HFFc6 (cell line): ENCODE measurements around the gene SMIM7. TPM values are rescaled to one million over a fixed set of nuclear protein-coding genes. Genes with fewer than 3 reads are reported as not detected.

Experiments used
- DNase-seq: peaks from one replicate; pipeline ENCODE4 v3.0.0-alpha.2; 2018
- H3K27ac Mint-ChIP-seq: 2 replicates; pipeline ENCODE4 v1.8.0; 2020; ENCODE audit warnings: mild to moderate bottlenecking, mixed read lengths
- H3K27me3 Mint-ChIP-seq: 2 replicates; pipeline ENCODE4 v1.8.0; 2021; ENCODE audit warnings: mild to moderate bottlenecking, moderate library complexity, mixed read lengths; ENCODE audit not compliant: insufficient read depth
- H3K36me3 Mint-ChIP-seq: 2 replicates; pipeline ENCODE4 v1.8.0; 2021; ENCODE audit warnings: low read depth, mixed read lengths
- H3K4me1 Mint-ChIP-seq: 2 replicates; pipeline ENCODE4 v1.8.0; 2020; ENCODE audit warnings: low read depth, mixed read lengths
- H3K4me3 Mint-ChIP-seq: 2 replicates; pipeline ENCODE4 v1.8.0; 2020; ENCODE audit warnings: mild to moderate bottlenecking, moderate library complexity, mixed read lengths
- H3K9me3 Mint-ChIP-seq: 2 replicates; pipeline ENCODE4 v1.8.0; 2020; ENCODE audit warnings: mild to moderate bottlenecking, mixed read lengths
- CTCF ChIP-seq: fragments of 200-600 bp; sonication (generic); IDR thresholded peaks from 2 replicates; pipeline ENCODE4 v1.5.0; 2021; ENCODE audit warnings: antibody characterized with exemption, mild to moderate bottlenecking
- total RNA-seq, 6 experiments: library from RNA; stranded (reverse); fragmentation: NEBNext Ultra II Directional; extraction: Animal tissue kit (Norgen Biotek cat#: 25700); gene quantifications; 2 replicates in 1 of 6; 3 replicates in 5 of 6; pipeline ENCODE4 v1.2.3, GENCODE V29; 2021

Gene SMIM7
- total RNA-seq, 6 experiments from 2014 or later: 66.2 to 74.6 (median 71.9) TPM

DNA sequence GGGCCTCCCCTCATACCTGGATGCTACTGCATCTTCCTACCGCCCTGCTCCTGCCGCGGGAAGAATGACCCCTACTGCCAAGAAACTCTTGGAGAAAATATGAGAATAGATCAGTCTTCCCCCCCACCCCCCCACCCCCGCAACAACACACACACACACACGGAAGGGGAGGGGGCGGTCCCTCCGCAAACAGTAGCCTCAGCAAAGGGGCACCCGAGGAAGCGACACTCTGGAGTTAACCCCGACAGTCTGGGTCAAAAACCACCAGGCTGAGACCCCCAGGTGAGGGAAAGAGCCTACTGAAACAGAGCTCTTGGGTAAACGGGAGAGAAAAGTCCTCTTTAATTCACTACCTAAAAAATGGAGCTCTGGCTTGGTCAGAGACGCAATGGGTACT, 33.1 kb downstream of the SMIM7 start:
- TF ChIP-seq CTCF: no peak

GRCh38 chr19:16625163-16625958, 34.6 kb downstream of the SMIM7 start:
- no peak for TF ChIP-seq CTCF
- no peaks in the 10 kb centered on the region for H3K9me3 Mint-ChIP-seq
- no peak overlapping the region; the same call in 1 of the 2 replicates for H3K4me3 Mint-ChIP-seq
- H3K4me1 Mint-ChIP-seq: peaks cover 36% of the 10 kb centered on the region
- H3K27me3 Mint-ChIP-seq: peaks cover 5% of the 10 kb centered on the region
- H3K36me3 Mint-ChIP-seq: peaks cover 21% of the 10 kb centered on the region
- DNase-seq: no peak
- H3K27ac Mint-ChIP-seq: peak overlapping the region; percentile 50

More for the DNA sequence above, 33.1 kb downstream of the SMIM7 start:
- H3K4me1 Mint-ChIP-seq: peaks cover 29% of the 10 kb centered on the region
- peaks cover 5% of the 10 kb centered on the region for H3K27me3 Mint-ChIP-seq
- no peaks in the 10 kb centered on the region for H3K9me3 Mint-ChIP-seq
- no peak for DNase-seq
- H3K36me3 Mint-ChIP-seq: peaks cover 24% of the 10 kb centered on the region
- H3K4me3 Mint-ChIP-seq: peak overlapping the region; percentile 96
- H3K27ac Mint-ChIP-seq: peak overlapping the region; percentile 93

DNA sequence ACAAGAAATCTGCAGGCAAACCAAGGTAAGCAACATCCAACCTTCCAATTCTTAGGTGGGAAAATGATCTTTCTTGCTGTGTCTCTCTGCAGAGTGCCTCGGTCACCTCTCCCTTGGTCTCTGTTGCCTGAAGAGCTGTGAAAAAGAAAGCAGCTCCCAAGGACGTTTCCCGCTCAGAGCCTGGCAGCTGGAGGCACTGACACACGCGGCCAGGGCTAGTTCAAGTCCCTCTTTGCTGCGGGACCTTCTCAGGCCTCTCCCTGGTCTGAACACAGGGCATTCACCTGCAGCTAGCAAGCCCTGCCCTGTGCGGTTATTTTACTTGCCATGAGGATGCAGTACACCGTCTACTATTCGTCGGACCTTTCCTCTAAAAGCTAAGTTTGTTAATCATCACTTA, 35.7 kb downstream of the SMIM7 start:
- peaks cover 21% of the 10 kb centered on the region for H3K36me3 Mint-ChIP-seq
- no peaks in the 10 kb centered on the region for H3K9me3 Mint-ChIP-seq
- peaks cover 42% of the 10 kb centered on the region for H3K4me1 Mint-ChIP-seq
- TF ChIP-seq CTCF: no peak
- DNase-seq: no peak
- no peak overlapping the region for H3K27ac Mint-ChIP-seq
- peaks cover 5% of the 10 kb centered on the region for H3K27me3 Mint-ChIP-seq
- H3K4me3 Mint-ChIP-seq: no peak overlapping the region

GRCh38 chr19:16623576-16623975, 36.4 kb downstream of the SMIM7 start:
- Mint-ChIP-seq H3K27me3 (peaks cover 1% of the 10 kb centered on the region), H3K4me1 (peaks cover 41% of the 10 kb centered on the region), H3K9me3 (no peaks in the 10 kb centered on the region), H3K4me3 (no peak overlapping the region), H3K36me3 (peaks cover 21% of the 10 kb centered on the region), H3K27ac (no peak overlapping the region; the same call in 1 of the 2 replicates)
- no peak for DNase-seq
- no peak for TF ChIP-seq CTCF

DNA sequence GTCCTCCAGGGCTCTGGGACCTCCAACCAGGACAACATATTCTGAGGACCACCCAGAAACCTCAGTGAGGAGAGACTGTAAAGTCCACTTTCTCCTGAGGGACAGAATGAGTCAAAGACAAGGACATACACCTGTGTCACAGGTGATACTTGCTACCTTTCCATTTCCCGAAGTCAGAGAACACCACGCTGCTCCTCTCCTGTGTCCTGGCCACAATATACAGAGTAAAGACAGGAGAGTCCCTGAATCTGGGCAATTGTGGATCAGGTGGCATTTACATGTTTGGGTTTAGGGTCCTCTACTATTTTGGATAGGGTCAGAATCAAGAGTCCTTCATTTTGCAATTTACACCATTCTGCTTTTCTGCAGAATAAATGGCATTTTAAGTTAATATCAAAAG, 36.9 kb downstream of the SMIM7 start:
- Mint-ChIP-seq H3K4me3 (no peak overlapping the region), H3K27me3 (no peaks in the 10 kb centered on the region; the same call in 1 of the 2 replicates), H3K9me3 (no peaks in the 10 kb centered on the region), H3K36me3 (peaks cover 21% of the 10 kb centered on the region), H3K27ac (no peak overlapping the region), H3K4me1 (peaks cover 41% of the 10 kb centered on the region)
- no peak for DNase-seq
- TF ChIP-seq CTCF: no peak
